MM.1S (cell line): ENCODE results near the gene CT47C1.

ENCODE experiments used
- EZH2 ChIP-seq: fragments of 300-600 bp; sonication (generic); optimal IDR thresholded peaks from 2 replicates; pipeline ENCODE3; 2017; ENCODE audit warnings: low read depth, mild to moderate bottlenecking, antibody characterized with exemption, low read length, mixed read lengths
- EZH2phosphoT487 ChIP-seq: fragments of 300-600 bp; sonication (generic); IDR thresholded peaks from 2 replicates; pipeline ENCODE4 v1.6.1; 2018; ENCODE audit warnings: antibody characterized with exemption, low read length
- TF ChIP-seq, protein P1 (sequence below): fragments of 300-600 bp; sonication (generic); IDR thresholded peaks from 2 replicates; pipeline ENCODE4 v1.5.1; 2016; ENCODE audit warnings: antibody characterized with exemption, low read length, mixed read lengths

DNA sequence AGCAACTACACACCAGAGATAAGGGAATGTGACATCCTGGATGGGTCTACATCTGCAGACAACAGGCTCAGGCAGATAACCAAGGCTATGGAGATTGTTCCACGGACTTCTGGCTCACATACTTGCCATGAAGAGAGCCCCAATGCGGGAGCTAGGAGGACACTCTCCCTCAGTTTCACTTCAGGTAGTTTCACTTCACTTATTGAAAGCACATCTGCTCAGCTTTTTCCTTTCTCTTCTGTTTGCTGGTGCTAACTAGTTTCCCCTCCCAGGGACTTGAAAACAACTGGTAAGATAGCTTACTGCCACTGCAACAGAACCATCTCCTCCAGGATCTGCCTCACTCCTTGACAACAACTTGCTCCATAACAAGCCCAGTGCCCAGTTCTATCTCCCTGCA, 1.4 kb upstream of the CT47C1 start:
- TF ChIP-seq, protein P1, sequence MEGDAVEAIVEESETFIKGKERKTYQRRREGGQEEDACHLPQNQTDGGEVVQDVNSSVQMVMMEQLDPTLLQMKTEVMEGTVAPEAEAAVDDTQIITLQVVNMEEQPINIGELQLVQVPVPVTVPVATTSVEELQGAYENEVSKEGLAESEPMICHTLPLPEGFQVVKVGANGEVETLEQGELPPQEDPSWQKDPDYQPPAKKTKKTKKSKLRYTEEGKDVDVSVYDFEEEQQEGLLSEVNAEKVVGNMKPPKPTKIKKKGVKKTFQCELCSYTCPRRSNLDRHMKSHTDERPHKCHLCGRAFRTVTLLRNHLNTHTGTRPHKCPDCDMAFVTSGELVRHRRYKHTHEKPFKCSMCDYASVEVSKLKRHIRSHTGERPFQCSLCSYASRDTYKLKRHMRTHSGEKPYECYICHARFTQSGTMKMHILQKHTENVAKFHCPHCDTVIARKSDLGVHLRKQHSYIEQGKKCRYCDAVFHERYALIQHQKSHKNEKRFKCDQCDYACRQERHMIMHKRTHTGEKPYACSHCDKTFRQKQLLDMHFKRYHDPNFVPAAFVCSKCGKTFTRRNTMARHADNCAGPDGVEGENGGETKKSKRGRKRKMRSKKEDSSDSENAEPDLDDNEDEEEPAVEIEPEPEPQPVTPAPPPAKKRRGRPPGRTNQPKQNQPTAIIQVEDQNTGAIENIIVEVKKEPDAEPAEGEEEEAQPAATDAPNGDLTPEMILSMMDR = no peak
- no peak for TF ChIP-seq EZH2phosphoT487
- no peak for TF ChIP-seq EZH2
